GM19452 (cell line): ENCODE data around the gene CPE.
A peak's percentile ranks its signal among the peaks of the same experiment; 100 is the strongest.
"Not testable (repeated sequence)": the region's sequence is repeated elsewhere in the genome, so short reads cannot be mapped to it uniquely, and the experiment has no call there.

Experiments used
- ATAC-seq: cut with Tn5 transposase; IDR thresholded peaks from one replicate; pipeline ENCODE4 v1.9.1; 2021; ENCODE audit not compliant: unreplicated experiment

Gene CPE

DNA sequence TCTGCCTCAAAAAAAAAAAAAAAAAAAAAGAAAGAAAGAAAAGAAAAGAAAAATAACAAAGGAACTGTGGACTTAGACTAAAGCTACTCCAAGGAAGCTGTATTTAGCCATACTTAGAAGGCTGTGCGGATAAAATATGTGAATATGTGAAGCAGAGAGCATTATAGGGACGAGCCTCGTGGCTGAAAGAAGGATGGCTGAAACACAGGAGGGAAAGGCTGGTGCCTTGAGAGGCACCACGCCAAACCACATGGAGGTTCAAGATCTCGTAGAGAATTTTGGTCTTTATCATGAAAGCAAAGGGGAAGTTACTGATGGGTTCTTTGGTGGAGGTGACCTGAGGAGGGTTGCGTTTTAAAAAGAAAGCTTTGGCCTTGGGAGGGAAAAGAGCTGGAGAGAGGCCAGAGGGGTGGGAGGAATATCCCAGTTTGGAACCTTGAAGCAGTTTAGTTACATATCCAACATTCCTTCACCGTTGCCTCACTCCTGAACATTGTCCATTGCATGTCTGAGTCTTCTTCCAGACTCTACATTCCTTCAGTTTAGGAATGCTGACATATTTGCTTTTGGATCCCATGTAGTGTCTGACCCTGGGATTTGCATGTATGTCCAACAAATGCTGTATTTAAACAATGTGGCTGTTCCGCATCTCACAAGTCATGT is 82.5 kb downstream of the CPE start:
- no peak for ATAC-seq

DNA sequence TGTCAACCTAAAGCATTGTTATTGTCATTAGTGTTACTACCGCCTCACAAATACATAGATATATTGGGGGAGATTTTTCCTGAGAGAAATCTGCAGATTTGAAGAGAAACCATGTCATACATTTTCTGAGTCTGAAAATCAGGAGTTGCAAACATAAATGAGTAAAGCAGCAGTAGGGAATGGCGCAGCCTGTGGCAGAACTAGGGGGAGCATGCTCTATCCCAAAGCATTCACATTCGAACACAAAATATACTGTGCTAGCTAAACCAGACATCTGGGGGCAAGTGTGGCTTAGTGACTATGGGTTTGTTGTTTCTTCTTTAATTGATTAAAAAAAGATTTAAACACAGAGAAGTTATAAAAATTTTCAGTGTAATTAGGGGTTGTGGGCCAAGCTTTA is 83.2 kb downstream of the CPE start:
- ATAC-seq = no peak

DNA sequence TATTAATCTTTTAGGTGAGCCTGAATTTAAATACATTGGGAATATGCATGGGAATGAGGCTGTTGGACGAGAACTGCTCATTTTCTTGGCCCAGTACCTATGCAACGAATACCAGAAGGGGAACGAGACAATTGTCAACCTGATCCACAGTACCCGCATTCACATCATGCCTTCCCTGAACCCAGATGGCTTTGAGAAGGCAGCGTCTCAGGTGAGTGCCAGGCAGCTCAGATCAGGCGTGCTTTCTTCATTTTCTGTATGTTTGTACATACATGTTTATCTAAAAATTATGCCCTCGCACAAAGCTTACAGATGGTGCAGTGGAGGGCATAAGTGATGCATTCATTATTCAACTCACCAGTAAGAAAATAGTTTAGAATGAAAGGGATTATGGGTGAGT is 85.6 kb downstream of the CPE start:
- ATAC-seq = no peak

DNA sequence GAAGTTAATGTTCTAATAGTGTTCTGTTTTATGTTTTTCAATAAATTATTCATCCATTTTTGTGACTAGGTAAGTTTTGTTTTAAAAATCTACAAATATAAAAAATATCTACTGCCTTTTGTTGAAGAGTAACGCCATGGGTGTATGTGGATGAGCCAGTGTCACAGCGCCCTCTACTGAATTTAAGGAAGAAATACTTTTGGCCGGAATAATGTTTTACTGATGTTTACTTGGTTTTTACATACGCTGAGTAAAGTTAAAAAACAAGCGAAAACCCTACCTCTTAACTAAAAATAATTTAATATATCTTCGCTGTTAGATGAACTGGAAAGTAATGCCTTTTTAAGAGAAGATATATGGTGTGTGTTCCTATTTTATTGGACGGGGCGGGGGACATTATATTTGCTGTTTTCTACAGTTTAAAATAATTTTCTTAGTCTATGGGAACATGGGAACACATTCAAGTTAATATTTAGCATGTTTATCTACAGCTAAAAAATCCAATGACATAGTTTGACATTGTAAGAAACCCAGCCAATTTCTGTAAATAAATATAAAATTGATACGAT is 86.1 kb downstream of the CPE start:
- ATAC-seq = peak; percentile 84

DNA sequence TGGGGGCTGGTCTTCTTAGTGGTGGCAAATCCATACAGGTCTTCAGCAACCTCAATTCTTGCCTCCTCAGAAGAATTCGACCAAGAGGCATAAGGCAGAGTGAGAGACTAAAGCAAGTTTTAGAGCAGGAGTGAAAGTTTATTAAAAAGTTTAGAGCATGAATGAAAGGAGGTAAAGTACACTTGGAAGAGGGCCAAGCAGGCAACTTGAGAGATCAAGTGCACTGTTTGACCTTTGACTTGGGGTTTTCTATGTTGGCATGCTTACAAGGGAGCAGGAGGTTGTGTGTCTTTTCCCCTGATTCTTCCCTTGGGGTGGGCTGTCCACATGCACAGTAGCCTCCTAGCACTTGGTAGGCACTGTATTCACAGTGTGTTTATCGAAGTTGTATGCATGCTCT is 91.2 kb downstream of the CPE start:
- ATAC-seq = no peak

DNA sequence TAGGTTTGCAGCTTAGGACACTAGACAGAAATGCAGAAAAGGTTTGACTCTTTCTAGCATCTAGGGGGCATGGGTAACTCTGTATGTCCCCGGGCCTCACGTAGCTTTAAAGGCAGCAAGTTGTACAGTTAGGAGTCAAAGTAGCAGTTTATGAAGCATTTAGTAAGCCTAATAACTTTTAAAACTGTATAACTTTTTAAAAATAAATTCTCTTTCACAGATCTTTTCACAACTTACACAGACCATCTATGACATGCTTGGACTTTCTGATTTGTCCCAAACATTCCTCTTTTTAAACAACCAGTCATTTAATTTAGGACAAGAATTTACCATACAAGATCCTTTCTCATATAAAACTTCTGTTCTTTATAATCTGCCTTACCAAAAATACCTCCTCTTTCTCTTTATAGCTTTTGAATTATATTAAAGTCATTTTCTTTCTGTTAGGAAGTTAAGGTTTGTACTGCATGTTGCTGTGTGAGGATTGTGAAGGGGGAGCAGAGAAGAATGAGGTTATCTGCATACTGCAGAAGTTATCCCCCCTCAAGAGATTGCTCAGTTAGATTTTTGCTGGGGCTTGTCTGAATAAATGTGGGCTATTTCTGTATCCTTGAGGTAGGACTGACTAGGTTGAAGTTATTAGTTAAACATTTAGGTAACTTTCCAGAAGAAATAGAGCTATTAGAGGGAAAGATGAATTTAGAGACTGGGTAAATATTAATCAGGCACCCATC is 94.3 kb downstream of the CPE start:
- ATAC-seq = no peak

DNA sequence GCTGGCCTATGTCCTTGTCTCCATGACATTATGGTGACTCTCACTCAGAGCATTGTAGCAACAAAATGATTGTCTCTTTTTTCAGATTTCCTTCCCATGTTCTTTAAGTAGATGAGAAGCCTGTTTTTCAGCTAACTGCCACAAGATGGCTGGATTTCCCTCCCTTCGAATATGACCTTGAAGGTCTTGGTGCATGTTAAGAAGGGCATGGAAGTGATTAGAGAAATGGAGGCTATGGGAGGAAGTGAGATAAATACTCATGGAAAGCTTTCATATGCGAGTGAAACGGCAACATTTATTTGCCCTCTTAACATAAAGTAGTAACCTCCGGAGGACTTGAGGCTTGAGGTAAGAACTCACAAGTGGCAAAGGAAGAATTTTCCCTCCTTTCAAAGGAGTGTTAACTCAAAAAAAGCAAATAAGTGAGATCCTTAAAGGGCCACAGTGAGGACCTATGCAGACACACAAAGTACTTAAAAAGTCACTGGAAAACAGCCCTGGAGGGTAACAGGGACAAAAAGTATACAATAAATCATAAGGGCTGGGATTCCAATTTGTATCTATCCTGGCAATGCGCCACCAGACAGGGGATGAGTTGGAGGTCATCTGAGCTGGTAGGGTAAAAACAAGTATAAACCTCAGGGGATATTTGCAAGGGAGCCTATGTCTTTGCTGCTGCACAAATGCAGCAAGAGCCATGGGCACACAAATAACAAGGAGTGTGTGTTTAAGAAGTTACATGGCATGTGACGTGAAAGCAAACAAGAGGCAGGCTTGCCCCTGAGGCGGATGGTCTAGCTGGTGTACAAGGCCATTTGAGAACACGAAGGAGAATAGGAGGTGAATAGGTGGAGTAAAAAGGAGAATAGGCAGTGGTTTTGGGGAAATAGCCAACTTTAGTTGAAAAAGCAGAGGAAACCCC is 96.2 kb downstream of the CPE start:
- no peak for ATAC-seq

DNA sequence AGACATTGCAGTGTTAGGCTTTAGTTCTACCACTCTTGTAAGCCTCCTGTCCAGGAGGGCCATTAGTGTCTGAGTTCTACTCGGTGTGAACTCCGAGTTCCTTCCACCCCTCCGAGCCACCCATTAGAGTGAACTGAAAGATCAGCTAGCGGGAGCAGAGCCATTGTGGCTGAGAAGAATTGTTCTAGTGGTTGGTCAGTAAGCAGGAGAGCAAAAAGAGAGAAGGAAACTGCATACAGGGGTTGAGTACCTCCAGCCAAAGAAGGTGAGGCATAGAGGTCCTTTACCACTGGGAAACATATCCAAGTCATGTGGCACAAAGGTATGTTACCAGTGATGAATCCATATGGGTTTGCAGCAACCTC is 96.9 kb downstream of the CPE start:
- no peak for ATAC-seq

DNA sequence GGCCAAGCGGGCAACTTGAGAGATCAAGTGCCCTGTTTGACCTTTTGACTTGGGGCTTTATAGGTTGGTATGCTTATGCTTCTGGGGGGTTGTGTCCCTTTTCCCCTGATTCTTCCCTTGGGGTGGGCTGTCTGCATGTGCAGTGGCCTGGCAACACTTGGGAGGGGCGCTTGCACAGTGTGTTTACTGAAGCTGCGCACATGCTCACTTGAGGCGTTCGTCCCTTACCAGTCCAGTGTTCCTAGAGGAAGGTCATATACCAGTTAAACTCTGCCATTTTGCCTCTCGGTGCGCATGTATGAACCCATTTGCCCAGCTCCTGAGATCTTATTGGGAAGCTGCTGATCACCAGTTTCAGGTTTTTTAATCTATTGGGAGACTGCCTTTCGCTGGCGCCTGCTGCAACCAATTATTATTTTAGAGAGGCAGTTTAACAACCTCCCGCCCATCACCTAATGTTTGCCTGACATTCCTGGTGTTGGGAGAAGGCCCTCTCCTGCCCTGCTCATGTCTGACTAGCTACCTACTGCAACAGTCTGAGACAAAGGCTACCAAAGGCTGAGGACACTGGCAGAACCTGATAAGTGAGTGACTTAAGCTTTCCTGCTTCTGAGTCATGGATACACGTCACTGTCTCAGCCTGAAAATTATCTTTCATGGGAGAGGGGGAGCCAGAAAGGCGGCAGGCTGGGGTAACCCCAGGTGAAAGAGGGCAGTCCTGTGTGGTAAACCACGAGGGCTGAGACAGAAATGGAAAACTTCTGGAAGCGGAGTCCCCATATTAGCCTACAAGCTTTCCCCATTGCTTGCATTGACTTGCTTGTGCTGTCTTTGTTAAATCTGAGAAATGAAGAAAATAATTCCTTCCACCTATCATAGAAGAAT is 97.6 kb downstream of the CPE start:
- no peak for ATAC-seq

DNA sequence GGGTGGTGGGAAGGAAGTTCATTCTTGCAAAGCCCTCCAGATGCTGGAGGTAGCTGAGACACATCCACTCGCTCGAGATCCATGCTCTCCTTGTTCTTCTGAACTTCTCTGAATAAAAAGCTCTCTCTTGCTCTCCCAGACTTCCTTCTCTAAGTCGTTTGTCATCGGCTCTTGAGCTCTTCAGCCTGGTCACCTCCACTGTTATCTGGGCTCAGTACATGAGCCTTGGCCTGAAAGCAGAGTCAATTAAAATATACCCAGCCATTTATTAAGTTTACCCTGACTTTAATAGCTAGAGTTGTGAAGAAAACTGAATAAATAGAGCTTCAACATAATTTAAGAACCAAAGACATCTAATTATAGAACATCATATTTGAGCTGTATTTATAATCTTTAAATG is 99.0 kb downstream of the CPE start:
- ATAC-seq = no peak

DNA sequence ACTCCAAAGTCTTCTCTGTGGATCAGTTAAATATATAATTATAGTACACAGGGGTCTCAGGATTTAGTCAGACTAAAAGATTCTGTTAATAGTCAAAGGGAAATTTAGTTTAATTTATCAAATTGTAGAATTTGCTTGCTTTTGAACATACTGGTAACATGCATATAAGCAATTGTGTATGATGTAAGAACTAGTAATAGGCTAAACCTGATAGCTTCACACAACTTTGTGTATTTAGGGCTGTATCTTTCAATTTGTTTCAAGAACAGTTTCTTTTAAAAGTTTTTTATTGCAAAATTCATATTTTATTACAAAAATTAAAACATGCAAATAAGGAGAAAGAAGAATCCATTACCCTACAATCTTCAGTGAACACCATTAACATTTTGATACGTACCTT is 99.5 kb downstream of the CPE start:
- ATAC-seq = no peak

DNA sequence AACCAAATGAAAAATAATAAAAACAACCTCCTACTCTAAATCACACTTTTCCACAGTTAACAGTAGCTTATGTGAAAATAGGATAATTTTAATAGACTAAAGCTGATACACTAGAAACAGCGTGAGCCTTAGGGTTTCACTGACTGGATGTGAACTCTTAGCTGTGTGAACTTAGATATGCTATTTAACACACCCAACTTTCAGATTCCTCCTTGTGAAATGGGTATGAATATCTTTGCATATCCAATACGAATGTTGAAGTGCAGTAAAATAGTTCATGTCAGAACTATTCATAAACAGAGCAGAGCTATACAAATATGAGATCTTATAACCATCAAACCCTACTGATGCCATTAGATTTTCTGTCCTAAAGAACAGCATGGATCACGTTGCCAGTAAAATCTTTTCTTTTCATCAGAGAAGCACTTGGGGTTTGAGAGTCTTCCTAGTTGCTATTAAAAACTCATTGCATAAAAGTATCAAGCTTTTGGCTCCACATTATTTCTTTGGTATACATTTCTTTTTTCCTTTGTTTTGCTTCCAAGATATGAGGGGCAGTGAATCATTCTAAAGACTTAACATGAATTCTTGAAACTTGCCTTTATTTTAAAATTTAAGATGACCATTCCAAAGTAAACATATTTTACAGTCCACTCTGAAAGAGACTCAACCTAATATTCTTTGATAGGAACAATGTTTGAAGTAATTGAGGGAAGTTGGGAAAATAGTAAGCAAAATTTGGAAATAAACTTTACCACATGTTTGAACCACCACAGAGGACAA is 102.4 kb downstream of the CPE start:
- ATAC-seq = no peak

DNA sequence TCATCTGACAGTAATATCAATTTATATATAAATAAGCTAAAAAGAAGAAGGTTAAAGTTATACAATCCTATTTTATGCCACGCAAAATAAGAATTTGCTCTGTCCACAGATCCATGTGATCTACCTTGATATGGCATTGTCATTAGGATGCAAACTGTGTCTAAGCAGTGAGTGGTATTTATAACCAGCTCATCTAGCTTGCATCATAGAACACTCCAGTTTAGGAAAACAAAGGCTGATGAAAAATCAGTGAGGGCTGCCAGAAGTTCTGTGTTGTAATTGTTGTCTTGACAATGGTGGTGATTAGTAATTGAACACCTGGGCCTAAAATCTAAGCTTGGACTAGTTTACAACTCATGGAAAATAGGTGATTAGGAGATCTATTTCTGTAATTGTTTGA is 111.0 kb downstream of the CPE start:
- ATAC-seq = no peak

DNA sequence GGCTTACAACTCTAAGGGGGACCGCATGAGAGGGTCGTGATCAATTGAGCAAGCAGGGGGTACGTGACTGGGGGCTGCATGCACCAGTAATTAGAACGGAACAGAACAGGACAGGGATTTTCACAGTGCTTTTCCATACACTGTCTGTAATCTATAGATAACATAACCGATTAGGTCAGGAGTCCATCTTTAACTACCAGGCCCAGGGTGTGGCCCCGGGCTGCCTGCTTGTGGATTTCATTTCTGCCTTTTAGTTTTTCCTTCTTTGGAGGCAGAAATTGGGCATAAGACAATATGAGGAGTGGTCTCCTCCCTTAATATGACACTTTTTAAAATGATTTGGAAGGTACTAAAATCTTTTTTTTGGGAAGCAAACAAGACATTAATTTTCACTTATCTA is 113.8 kb downstream of the CPE start:
- ATAC-seq = not testable (repeated sequence)

DNA sequence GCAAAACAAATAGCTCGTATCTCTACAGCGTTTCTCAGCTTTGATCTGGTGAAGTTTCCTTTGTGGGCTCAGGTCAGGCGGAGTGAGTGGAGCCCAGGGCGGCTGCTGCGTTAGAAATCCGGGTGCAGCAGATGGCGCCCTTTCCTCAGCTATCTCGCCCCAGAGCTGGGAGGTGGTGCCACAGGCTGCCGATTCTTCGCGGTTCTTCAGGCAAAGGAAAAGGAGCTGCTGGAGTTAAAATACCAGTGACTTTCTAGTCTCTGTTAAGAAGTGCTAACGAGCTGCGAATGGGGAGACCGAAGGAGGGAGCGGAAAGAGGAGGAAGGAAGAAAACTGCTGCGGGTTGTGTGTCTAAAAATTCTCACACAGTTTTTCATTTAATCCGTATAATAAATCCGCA is 114.6 kb downstream of the CPE start:
- peak; percentile 97 for ATAC-seq

DNA sequence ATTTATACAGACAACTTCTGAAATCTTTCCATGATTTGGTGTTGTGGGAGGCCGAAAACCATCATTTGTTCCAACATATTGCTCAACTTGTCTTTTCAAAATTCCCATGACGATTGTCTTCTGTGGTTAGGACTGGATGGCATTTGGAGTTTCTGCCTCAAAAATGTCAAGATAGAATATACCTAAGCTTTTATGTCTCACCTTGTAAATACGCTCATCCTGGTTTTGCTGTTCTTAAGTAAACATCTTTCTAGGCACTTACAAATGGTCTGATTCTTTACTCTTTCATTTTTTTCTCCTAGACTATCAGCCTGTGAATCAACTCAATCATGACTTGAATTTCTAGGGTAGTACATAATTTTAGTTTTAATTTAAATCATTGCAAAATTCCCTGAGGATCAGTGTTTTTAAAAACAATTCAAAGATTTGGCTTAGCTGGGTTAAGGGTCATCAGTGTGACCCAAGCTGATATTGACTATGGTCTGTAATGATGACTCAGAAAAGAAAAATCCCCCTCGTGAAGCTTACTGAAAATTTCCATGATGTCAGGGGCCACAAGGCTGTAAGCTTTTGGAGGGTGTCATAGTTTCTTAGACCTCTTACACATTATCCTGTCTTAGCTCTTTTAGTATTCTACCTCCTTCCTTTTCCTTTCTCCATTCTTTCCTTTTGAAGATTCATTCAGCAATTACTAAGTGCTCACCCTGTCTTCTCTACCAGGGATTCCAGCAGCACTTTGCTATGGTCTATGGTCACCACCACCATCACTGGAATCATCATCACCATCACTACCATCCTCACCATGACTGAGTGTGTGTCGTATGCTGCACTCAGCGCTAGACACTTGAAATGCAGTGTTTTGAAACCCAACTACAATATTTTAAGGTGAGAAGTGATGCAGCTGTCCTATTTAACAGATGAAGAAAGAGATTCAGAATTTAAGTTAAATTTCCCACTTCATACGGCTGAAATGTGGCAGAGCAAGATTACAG is 124.4 kb downstream of the CPE start:
- ATAC-seq = no peak

DNA sequence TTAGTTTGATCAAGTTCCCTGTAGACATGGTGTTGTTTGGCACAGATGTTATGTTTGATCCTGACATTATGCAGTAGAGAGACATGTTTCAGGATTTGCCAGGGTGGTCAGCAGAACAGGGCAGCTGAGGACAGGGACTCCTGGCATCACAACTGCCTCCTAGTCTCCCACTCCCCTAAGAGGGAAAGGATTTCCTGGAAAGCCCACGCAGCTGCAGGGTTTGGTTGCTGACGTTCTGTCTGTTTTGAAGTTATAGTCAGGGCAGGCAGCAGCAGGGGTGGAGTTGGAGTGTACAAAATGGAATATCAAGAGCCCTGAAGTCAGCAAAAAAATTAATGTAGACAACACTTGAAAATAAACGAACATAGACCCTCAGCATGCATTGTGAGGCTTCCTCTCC is 125.4 kb downstream of the CPE start:
- ATAC-seq = no peak

DNA sequence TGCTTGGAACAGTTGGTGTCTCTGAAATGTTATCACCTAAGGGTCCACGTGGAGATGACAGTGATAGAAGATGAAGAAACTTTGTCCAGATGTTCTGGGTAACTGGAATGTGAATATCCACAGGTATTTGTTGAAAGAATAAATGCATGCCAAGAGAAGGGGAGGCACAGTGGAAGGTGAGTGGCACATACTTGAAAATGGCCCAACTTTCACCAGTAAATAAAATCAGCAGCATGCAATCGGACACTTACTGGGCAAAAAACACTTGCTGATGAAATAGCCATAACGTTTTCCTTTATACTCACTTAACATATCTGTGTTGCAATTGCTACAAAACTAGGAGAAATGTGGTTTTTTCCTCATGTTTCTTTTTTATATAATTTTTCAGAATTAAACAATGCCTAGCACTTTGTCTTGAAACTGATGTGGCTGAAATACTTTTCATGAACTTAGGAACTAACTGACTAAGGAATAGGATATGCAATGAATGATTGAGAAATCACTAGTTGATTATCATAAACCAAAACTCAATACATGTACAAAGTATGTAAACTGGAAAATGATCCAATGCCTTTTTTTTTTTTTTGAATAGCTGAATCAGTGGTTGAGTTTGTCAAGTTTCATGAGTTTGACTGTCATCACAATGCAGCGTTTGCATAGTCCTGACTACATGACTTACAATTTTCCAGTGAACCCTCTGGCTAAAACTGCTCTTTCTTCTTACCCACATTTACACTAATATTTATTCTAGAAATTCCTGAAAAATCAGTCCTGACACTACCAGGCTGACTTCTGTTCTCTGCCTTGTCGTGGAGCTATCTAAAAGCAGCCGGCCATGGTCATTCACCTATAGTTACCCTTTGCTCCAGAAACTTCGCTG is 127.4 kb downstream of the CPE start:
- no peak for ATAC-seq
